GM21576 (cell line): Measurements from ENCODE around the gene CUX1.

Experiments
- ATAC-seq: cut with Tn5 transposase; IDR thresholded peaks from one replicate; pipeline ENCODE4 v1.9.1; 2021; ENCODE audit warnings: mild to moderate bottlenecking, moderate library complexity; ENCODE audit not compliant: unreplicated experiment

Gene CUX1, protein sequence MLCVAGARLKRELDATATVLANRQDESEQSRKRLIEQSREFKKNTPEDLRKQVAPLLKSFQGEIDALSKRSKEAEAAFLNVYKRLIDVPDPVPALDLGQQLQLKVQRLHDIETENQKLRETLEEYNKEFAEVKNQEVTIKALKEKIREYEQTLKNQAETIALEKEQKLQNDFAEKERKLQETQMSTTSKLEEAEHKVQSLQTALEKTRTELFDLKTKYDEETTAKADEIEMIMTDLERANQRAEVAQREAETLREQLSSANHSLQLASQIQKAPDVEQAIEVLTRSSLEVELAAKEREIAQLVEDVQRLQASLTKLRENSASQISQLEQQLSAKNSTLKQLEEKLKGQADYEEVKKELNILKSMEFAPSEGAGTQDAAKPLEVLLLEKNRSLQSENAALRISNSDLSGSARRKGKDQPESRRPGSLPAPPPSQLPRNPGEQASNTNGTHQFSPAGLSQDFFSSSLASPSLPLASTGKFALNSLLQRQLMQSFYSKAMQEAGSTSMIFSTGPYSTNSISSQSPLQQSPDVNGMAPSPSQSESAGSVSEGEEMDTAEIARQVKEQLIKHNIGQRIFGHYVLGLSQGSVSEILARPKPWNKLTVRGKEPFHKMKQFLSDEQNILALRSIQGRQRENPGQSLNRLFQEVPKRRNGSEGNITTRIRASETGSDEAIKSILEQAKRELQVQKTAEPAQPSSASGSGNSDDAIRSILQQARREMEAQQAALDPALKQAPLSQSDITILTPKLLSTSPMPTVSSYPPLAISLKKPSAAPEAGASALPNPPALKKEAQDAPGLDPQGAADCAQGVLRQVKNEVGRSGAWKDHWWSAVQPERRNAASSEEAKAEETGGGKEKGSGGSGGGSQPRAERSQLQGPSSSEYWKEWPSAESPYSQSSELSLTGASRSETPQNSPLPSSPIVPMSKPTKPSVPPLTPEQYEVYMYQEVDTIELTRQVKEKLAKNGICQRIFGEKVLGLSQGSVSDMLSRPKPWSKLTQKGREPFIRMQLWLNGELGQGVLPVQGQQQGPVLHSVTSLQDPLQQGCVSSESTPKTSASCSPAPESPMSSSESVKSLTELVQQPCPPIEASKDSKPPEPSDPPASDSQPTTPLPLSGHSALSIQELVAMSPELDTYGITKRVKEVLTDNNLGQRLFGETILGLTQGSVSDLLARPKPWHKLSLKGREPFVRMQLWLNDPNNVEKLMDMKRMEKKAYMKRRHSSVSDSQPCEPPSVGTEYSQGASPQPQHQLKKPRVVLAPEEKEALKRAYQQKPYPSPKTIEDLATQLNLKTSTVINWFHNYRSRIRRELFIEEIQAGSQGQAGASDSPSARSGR (N-terminal part only)

DNA sequence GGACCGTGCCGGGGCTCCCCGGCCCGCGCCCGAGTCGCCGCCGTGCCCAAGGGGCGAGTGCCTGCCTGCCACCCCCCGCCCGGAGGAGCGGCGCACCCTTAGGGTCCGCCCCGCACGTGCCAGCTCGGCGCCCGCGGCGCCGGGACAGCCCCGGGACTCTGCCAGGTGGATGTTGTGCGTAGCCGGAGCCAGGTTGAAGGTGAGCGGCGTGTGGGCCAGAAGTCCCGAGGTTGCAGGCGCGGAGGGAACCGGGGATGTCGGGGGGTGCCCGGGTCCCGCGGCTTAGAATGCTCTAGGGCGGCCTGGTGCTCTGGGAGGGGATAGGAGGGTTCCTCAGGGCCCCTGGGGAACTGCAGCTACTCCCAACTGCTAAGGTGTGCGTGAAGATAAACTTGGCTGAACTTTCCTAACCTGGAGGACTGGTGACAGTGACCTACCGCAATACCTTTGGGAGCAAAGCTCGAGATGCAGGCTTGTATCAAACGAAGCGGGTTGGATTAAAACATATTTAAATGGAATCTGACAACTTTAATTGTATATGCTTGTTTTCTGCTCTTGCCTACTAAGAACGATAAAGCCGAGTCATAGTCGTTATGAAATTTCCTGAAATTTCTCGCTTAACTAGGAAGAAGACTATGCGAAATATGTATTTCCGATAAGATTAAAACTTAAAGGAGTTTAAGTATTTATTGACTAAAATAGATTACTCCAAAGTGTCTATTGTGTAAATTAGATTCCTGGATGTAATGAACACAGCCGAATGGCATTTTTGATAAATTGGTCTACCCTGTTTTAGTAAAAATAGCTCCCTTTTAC, at the start of gene CUX1:
TSS of gene CUX1 (plus strand) at position 156 of the 816 bp plus-strand sequence. CDS start at position 170, 14 bp downstream.
- no peak for ATAC-seq

DNA sequence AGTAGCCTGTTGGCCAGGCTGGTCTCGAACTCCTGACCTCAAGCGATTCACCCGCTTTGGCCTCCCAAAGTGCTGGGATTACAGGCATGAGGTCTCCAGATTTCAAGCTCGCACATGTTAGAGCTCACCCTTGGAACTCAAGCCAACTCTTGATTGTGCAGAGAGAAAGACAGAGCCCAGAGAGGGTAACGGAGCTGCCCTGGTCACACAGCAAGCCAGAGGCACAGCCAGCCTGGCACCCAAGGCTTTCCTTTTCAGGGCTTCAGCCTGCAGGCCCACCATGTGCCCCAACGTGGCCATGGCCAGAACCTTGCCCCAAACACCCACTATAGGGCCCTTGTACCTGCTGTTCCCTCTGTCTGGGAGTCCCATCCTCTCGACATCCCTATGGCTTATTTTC, 49.1 kb upstream of the CUX1 start:
- ATAC-seq: no peak

DNA sequence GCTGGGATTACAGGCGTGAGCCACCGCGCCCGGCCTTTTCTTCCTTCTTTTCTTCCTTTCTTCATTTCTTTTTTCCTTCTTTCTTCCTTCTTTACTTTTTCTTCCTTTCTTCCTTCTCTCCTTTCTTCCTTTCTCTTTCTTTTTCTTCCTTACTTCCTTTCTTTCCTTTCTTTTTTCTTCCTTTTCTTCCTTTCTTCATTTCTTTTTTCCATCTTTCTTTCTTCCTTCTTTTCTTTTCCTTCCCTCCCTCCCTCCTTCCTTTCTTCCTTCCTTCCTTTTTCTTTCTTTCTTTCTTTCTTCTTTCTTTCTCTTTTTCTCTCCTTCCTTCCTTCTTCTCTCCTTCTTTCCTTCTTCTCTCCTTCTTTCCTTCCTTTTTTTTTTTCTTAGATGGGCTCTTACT, 47.0 kb upstream of the CUX1 start:
- no peak for ATAC-seq

DNA sequence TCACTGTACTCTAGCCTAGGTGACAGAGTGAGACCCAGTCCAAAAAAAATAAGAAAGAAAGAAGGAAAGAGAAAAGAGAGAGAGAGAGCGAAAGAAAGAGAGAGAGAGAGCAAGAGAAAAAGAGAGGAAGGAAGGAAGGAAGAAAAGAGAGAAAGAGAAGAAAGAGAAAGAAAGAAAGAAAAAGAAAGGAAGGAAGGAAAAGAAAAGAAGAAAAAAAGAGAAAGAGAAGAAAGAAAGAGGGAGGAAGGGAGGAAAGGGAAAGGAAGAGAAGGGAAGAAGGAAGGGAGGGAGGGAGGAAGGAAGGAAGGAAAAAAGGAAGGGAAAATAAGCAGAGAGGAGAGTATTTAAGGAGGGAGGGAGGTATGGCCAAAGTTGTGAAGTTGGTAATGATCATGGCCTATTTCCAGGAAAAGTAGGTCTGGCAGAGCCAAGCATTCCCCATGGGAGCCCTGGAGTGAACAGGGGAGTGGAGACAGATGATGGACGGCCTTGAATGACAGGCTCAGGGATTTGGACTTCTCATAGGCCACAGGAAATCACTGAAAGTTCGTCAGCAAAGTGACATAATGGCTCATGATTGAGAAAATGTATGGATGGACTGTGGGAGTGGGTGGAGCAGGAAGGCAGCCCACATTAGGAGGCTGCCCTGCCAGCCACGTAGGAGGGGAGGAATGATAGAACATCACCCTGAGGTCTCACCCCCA, 44.8 kb upstream of the CUX1 start:
- ATAC-seq: no peak

DNA sequence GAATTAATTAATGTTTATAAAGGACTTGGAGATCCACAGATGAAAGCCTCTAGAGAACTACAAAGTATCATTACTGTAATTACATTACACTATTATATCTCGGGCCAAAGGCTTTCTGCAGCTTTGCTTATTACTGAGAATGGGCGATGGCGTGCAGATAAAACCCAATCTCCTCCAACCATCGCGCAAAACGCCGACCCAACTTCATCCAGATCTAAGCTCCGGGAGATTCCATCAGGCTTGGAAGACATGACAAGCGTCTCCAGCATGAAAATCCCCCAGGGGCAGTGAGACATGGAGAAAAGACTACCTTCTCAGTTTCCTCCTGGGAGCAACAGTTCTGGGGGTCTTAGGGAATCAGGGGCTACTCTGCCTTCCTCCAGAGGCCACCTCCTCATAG, 42.2 kb upstream of the CUX1 start:
- ATAC-seq: no peak

DNA sequence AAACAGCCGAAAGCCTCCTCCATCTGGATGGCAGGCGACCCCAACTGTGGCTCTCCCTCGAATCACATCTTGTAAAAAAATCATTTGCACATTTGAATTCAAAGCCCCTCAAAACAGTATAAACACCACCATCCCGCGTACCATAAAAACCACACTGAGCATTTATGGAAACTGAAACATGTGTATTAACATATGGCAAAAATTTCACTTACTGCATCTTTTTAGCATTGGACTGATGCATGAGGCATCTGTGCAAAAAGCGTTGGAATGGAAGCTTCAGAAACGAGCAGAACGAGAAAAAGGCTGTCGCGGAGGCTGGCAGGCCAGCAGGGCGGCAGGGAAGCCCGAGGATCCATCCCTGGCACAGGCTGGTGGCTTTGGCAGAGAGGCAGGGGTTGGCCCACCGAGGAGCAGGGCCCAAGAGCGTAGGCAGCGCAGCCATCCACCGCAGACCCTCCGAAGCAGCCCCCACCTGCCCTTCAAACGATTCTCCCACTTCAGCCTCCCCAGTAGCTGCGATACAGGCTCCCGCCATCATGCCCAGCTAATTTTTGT, 39.3 kb upstream of the CUX1 start:
- ATAC-seq: no peak

DNA sequence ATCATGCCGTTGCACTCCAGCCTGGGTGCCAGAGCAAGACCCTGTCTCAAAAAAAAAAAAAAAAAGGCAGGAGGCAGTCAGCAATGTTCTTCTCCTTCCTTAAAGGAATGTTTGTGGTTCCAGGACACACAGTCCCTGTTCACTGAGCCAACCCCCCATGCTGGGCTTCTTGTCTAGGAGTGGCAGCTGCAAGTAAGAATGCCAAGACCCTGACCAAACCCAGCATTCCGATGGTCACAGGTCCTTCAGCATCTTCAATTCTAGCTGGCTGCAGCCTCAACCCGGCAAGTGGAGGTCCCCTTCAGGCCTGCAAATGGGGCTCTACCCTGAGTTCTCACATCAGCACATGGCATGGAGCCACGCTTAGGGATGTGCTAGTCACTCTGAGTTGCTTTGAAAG, 38.2 kb upstream of the CUX1 start:
- ATAC-seq: no peak

DNA sequence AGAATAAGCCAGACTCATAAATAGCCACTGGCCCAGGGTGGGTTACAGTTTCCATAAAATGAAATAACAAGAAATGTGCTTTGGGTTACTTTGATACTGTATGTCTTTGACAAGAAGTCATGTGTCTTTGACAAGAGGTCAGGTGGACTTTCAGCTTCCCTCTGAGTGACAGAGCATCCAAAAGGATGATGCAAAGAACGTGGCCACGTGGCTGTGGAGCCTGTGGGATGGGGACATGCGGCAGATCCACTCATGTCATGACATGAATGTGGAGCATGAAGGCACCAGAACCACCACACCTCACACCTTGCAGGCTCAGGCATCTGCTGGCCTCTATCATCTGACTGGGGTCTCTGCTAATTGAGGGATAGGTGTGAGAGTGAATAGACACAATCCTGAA, 37.1 kb upstream of the CUX1 start:
- no peak for ATAC-seq

DNA sequence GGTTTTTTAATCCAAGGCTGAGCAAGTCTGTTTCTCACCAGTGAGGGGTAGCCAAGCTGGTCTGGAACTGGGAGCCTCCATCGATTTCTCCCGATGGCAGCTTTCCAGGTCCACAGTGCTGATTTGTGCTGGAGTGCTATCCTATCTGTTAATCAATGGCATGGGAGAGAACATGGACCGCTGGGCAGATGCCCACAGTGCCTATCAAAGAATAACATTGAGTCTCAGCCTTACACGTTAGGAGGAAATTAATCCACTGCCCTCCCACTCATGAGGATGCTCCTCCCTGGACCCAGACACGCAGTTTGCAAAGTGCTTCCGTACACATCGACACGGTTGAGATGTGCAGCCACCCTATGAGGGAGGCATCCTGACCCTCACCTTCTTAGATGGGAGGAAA, 36.0 kb upstream of the CUX1 start:
- no peak for ATAC-seq

DNA sequence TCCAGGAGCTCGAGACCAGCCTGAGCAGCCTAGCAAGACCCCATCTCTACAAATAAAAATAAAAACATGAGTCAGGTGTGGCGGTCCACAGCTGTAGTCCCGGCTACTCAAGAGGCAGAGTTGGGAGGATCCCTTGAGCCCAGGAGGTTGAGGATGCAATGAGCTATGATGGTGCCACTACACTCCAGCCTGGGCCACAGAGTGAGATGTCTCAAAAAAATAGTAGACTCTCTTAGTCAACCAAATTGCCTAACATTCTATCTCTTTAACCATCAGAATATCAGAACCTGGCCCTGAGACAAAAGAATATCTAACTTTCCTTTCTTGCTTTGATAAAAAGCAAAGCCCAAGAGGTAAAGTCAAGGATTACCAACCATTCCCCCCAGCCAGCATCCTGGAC, 35.0 kb upstream of the CUX1 start:
- ATAC-seq: no peak

DNA sequence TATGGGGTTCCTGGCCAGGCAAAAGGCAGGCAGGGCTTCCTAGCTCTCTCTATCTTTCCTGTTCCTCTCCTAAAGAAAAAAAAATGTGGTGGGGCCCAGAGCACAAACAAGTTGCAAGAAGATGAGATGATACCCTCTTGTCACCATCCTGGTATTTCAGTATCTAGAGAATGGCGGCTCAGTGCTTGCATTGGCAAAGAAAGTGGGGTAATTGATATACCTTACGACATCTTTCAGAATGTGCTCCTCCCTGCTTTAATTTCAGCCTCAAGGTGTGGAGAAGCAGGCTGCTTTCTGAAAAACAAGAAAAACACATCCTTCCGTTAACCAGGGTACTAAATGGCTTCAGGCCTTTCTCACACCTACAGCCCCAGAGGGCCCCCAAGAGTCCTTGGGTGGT, 34.5 kb upstream of the CUX1 start:
- no peak for ATAC-seq

DNA sequence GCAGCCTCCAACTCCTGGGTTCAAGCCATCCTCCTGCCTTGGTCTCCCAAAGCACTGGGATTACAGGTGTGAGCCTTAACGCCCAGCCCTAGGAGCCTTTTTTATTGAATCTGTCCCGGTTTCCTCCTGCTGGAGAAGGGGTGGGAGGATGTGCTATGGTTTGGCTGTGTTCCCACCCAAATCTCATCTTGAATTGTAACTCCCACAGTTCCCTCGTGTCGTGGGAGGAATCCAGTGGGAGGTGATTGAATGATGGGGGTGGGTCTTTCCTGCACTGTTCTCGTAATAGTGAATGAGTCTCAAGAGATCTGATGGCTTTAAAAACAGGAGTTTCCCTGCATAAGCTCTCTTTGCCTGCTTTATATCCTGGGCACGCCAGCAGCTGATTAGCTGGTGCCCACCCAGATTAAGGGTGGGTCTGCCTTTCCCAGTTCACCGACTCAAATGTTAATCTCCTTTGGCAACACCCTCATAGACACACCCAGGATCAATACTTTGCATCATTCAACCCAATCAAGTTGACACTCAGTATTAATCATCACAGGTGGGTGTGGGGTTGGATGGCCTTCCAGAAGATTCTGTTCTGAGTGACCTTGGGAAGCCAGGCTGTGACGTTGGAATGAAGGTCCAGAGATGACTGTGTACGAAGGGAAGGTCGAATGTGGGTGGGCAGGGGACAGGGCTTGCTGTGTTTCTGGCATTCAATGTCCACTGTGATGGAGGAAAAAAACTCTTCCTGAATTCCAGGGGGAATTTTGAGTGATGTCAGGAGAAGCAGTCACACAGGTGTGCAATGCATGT, 33.8 kb upstream of the CUX1 start:
- ATAC-seq: no peak

DNA sequence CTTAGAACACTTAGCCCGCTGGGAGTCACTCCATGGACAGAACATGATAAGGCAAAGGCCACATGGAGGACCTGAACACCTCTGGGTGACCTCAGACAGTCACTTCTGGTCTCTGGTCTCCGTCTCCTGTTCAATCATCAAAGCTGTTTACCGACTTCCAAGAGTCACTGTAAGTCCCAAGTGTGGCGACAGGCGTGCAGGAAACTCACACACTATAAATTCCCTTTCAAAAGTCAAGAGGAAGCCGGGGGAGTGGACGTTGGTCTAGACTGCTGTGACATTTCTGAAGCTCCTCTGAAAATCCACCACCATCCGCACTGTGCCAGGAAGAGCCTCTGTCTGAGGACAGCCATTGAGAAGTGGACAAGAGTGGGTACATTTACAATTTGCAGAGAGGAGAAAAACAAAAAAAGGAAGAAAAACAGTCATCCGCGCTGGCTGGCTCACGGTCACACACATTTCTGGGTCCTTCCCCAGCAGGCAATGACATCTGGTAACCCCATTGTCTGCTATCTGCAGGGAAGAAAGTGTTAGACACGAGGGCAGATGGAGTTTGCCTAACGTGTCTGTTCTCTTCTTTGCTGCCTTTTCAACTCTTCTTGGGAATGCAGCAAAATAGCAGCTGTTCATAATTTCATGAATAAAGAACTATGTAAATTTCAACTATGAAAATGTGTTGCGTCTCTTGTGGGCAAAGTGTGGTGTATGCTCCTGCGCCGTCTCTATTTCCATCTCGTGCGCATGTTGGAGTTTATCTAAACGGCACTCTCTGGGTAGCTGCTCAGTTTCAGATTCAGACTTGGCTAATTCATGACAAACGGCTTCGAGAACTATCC, 32.9 kb upstream of the CUX1 start:
- ATAC-seq: no peak

DNA sequence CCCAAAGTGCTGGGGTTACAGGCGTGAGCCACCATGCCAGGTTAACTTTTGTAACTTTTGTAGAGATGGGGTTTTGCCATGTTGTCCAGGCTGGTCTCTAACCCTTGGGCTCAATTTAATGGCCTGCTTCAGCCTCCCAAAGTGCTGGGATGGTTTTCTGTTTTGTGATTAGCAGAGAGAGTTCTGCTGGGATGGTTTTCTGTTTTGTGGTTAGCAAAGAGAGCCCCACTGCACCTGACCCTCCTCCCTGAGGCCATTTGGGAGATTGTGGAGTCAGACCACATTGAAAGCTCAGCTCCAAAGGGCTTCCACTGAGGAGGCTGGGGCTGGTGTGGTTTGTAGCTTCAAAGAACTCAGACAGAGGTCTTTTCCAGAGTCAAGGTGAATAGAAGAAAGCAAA, 29.6 kb upstream of the CUX1 start:
- ATAC-seq: no peak

DNA sequence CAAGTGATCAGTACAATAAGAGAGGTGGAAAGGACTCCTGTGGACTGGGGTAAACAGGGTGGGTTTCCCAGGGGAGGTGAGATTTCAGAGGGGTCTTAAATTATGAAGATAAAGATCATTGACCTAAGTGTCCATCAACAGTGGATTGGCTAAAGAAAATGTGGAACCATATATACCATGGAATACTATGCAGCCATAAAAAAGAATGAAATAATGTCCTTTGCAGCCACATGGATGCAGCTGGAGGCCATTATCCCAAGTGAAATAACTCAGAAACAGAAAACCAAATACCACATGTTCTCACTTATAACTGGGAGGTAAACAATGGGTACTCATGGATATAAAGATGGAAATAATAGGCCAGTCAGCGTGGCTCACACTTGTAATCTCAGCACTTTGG, 28.9 kb upstream of the CUX1 start:
- no peak for ATAC-seq

DNA sequence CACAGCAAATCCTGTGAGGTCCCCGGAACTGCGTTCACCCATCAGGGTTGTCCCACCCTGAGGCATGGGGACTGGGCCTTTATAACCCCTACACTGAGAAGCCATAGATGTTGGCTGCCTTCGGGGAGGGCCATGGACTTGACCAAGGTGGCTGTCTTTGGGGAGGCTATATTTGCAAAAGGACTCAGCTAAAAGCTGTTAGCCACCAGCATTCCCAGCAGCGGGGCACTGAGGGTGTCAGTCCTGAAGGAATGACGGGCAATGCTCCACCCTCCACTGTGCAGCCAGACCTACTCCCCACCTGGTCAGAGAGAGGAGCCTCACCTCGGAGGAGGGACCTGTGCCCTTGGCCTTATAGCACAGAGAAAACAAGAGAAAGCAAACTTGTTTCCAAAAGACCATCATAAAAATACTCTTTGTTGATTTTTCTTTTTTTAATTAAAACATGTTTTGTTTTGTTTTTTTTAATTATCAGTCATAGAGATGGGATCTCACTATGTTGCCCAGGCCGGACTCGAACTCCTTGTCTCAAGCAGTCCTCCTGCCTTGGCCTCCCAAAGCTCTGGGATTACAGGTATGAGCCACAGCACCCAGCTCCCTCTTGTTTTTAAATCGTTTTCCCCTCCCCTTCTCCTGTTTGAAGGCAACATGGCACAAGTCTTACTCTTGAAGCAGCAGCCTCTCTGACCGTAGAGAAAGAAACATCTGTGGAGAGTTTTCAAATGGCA, 26.7 kb upstream of the CUX1 start:
- no peak for ATAC-seq

DNA sequence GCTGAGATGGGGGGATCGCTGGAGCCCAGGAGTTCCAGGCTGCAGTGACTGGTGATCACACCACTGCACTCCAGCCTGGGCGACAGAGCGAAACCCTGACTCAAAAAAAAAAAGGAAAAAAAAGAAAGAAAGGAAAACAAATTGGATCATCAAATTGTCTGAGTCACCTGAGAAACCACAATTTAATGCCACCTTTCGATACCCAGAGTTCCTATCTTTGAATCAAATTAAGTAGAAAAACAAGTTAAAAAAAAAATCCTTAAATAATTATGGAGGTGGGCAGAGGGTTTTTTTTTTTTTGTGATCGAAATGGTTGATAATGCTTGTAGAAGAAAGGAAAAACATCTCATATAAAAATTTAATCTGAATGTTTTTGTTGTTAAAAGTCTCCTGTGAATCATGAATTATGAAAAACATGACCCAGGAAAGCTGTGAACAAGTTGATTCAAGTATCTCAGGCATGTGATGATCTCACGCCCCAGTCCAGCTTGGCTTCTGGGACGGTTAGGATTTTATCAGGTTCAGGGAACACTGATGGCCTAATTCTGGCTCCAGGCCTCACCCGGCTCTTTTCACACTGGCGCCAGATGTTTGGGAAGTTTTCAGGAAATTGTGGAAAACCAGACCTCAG, 25.3 kb upstream of the CUX1 start:
- no peak for ATAC-seq
